Astrocyte (in vitro differentiated cells and primary cell): Measurements from ENCODE around the gene WT1. TPM values are rescaled to one million over a fixed set of nuclear protein-coding genes. Genes with fewer than 3 reads are reported as not detected.

ENCODE experiments used
- DNase-seq: peaks from one replicate; pipeline ENCODE4 v3.0.0-alpha.2; 2010; ENCODE audit warnings: low read depth
- FAIRE-seq: peaks from 2 replicates; lab custom pipeline; 2011; peaks lifted over from hg19 to GRCh38; lab: Jason Lieb, UNC
- H2AFZ ChIP-seq: 2 replicates; pipeline ENCODE4 v1.6.0; 2012; ENCODE audit warnings: low read depth, low read length, inconsistent platforms
- H3K27ac ChIP-seq: 2 replicates; pipeline ENCODE4 v1.5.1; 2011; ENCODE audit warnings: low read depth, low read length, inconsistent platforms
- H3K27me3 ChIP-seq: 2 replicates; pipeline ENCODE4 v1.6.0; 2011; ENCODE audit warnings: low read length, inconsistent platforms; ENCODE audit not compliant: insufficient read depth
- H3K36me3 ChIP-seq: 2 replicates; pipeline ENCODE4 v1.5.1; 2011; ENCODE audit warnings: low read length, inconsistent platforms; ENCODE audit not compliant: insufficient read depth
- H3K4me1 ChIP-seq: 2 replicates; pipeline ENCODE4 v1.5.1; 2011; ENCODE audit warnings: low read length, inconsistent platforms; ENCODE audit not compliant: insufficient read depth
- H3K4me2 ChIP-seq: 2 replicates; pipeline ENCODE4 v1.6.0; 2012; ENCODE audit warnings: low read length, inconsistent platforms
- H3K4me3 ChIP-seq: 2 replicates; pipeline ENCODE4 v1.5.1; 2011; ENCODE audit warnings: low read depth, mild to moderate bottlenecking, low read length, inconsistent platforms; ENCODE audit not compliant: insufficient read depth
- H3K79me2 ChIP-seq: 2 replicates; pipeline ENCODE4 v1.6.0; 2012; ENCODE audit warnings: mild to moderate bottlenecking, low read length, inconsistent platforms; ENCODE audit not compliant: insufficient read depth
- H3K9ac ChIP-seq: 2 replicates; pipeline ENCODE4 v1.6.0; 2012; ENCODE audit warnings: mild to moderate bottlenecking, low read length, inconsistent platforms
- H3K9me3 ChIP-seq: 2 replicates; pipeline ENCODE4 v1.5.1; 2012; ENCODE audit warnings: low read depth, mild to moderate bottlenecking, low read length, inconsistent platforms; ENCODE audit not compliant: insufficient read depth
- H4K20me1 ChIP-seq: 2 replicates; pipeline ENCODE4 v1.6.0; 2012; ENCODE audit warnings: low read length, inconsistent platforms; ENCODE audit not compliant: insufficient read depth
- H3K27ac Mint-ChIP-seq: one replicate; pipeline ENCODE4 v1.8.0; 2021; ENCODE audit warnings: mild to moderate bottlenecking, mixed read lengths; ENCODE audit not compliant: unreplicated experiment
- H3K27me3 Mint-ChIP-seq: one replicate; pipeline ENCODE4 v1.8.0; 2021; ENCODE audit warnings: low read depth, mixed read lengths; ENCODE audit not compliant: unreplicated experiment
- H3K36me3 Mint-ChIP-seq: one replicate; pipeline ENCODE4 v1.8.0; 2021; ENCODE audit warnings: low read depth, mixed read lengths; ENCODE audit not compliant: unreplicated experiment
- H3K4me1 Mint-ChIP-seq: one replicate; pipeline ENCODE4 v1.8.0; 2021; ENCODE audit warnings: low read depth, mixed read lengths; ENCODE audit not compliant: unreplicated experiment
- H3K4me3 Mint-ChIP-seq: one replicate; pipeline ENCODE4 v1.8.0; 2021; ENCODE audit warnings: mild to moderate bottlenecking, moderate library complexity, mixed read lengths; ENCODE audit not compliant: unreplicated experiment
- H3K9me3 Mint-ChIP-seq: one replicate; pipeline ENCODE4 v1.8.0; 2021; ENCODE audit warnings: mild to moderate bottlenecking, mixed read lengths; ENCODE audit not compliant: unreplicated experiment
- CTCF ChIP-seq: IDR thresholded peaks from 2 replicates; pipeline ENCODE4 v1.5.1; 2011; ENCODE audit warnings: low read depth, mild to moderate bottlenecking, inconsistent platforms, low read length, moderate library complexity; ENCODE audit not compliant: insufficient read depth
- EZH2 ChIP-seq: IDR thresholded peaks from 2 replicates; pipeline ENCODE4 v1.6.1; 2012; ENCODE audit warnings: mild to moderate bottlenecking, low read length, inconsistent platforms; ENCODE audit not compliant: insufficient read depth
- total RNA-seq: library from RNA; stranded (reverse); gene quantifications from 2 replicates; pipeline ENCODE4 v1.2.1, GENCODE V29; 2021

The WT1 gene
- total RNA-seq, 1 donor from 2014 or later, result 0.45 TPM

- no peaks in the 10 kb centered on the region for H3K36me3 ChIP-seq
- no peak overlapping the region for H3K27ac ChIP-seq
- Mint-ChIP-seq H3K27ac (no peak overlapping the region), H3K4me3 (no peak overlapping the region), H3K4me1 (peaks cover 3% of the 10 kb centered on the region), H3K36me3 (no peaks in the 10 kb centered on the region), H3K9me3 (no peaks in the 10 kb centered on the region), H3K27me3 (peaks cover 9% of the 10 kb centered on the region)
- H3K4me2 ChIP-seq, result no peak overlapping the region
- H3K9me3 ChIP-seq, result no peaks in the 10 kb centered on the region
- H3K27me3 ChIP-seq, result peaks cover 14% of the 10 kb centered on the region
- no peak overlapping the region for H3K9ac ChIP-seq
- DNase-seq, result no peak
- no peaks in the 10 kb centered on the region for H3K79me2 ChIP-seq
- no peak overlapping the region for H2AFZ ChIP-seq
- no peak overlapping the region for H3K4me3 ChIP-seq
- no peak for FAIRE-seq
- no peaks in the 10 kb centered on the region for H4K20me1 ChIP-seq
- no peaks in the 10 kb centered on the region for H3K4me1 ChIP-seq
- TF ChIP-seq CTCF (no peak), EZH2 (no peak)
These were observed 29.7 kb downstream of the WT1 start for GRCh38 chr11:32405592-32405991.

GRCh38 chr11:32402836-32403235, 32.5 kb downstream of the WT1 start:
- H3K4me2 ChIP-seq, result no peak overlapping the region
- TF ChIP-seq CTCF (no peak), EZH2 (no peak)
- H3K36me3 Mint-ChIP-seq, result no peaks in the 10 kb centered on the region
- no peak overlapping the region for H3K27ac Mint-ChIP-seq
- H3K4me1 ChIP-seq, result no peaks in the 10 kb centered on the region
- no peaks in the 10 kb centered on the region for H3K9me3 ChIP-seq
- H3K4me3 ChIP-seq, result no peak overlapping the region
- H3K4me3 Mint-ChIP-seq, result no peak overlapping the region
- H3K27me3 ChIP-seq, result peaks cover 20% of the 10 kb centered on the region
- no peaks in the 10 kb centered on the region for H4K20me1 ChIP-seq
- H2AFZ ChIP-seq, result no peak overlapping the region
- FAIRE-seq, result no peak
- H3K36me3 ChIP-seq, result no peaks in the 10 kb centered on the region
- H3K27ac ChIP-seq, result no peak overlapping the region
- H3K79me2 ChIP-seq, result no peaks in the 10 kb centered on the region
- peaks cover 11% of the 10 kb centered on the region for H3K4me1 Mint-ChIP-seq
- H3K9me3 Mint-ChIP-seq, result no peaks in the 10 kb centered on the region
- no peak overlapping the region for H3K9ac ChIP-seq
- peaks cover 8% of the 10 kb centered on the region for H3K27me3 Mint-ChIP-seq
- no peak for DNase-seq

GRCh38 chr11:32400670-32401369, 34.5 kb downstream of the WT1 start:
- FAIRE-seq (no peak), DNase-seq (no peak)
- Histone ChIP-seq H3K27me3 (peaks cover 17% of the 10 kb centered on the region), H3K36me3 (no peaks in the 10 kb centered on the region), H3K9me3 (no peaks in the 10 kb centered on the region), H3K4me2 (no peak overlapping the region), H2AFZ (peak overlapping the region; percentile 26), H3K79me2 (no peaks in the 10 kb centered on the region), H3K9ac (no peak overlapping the region), H4K20me1 (no peaks in the 10 kb centered on the region), H3K4me1 (no peaks in the 10 kb centered on the region), H3K27ac (no peak overlapping the region), H3K4me3 (no peak overlapping the region)
- H3K27me3 Mint-ChIP-seq, result peaks cover 4% of the 10 kb centered on the region
- peaks cover 19% of the 10 kb centered on the region for H3K4me1 Mint-ChIP-seq
- TF ChIP-seq EZH2, result no peak
- no peak for TF ChIP-seq CTCF
- no peaks in the 10 kb centered on the region for H3K9me3 Mint-ChIP-seq
- H3K27ac Mint-ChIP-seq, result peak overlapping the region; percentile 79
- no peaks in the 10 kb centered on the region for H3K36me3 Mint-ChIP-seq
- no peak overlapping the region for H3K4me3 Mint-ChIP-seq
